ENCODE results near the gene DHX16. TPM values are rescaled to one million over a fixed set of nuclear protein-coding genes. Genes with fewer than 3 reads are reported as not detected.

Gene DHX16
- total and polyA plus RNA-seq, 10 donors, result 21.7 to 39.7 (median 35.2) TPM

DNA sequence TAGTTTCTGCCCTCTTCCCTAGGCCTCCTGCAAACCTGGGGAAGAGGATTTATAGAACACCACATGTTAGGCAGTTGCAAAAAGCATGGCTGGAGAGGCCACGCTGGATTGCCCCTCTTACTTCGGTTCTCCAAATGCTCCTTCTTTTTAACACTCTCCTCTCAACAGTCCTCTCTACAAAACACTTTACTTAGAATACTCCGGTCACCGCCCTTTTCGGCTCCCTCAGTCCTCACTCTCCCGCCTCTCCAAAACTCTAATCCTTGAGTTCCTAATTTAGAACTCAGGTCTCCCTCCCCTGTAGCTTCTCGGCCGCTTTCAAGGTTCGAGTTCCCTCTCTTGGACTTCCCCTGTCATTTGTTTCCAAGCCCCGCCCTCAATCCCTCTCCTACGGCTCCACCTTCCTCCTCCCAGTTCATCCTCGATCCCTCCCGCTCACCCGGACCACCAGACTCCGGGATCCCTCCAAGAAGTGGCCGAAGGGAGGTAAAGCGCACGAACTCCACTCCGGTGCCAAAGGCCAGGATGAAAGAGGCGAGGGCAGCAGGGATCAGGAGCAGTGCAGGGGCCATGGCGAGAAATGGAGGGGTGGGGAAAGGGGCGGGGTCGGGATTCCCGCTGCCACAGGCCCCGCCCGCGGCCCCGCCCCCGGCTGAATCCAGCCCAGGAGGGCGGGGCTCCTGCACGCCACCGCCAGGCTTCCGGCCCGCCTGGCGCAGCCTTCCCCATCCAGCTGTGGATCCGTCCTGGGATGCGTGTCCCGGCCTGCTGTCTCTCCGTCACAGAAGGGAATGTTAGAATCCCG is 17.8 kb upstream of the DHX16 start, which contains the start of gene NRM:
NRM (minus strand) TSS at position 582 of the 805 bp plus-strand sequence; CDS start at position 572, 10 bp downstream.
- H3K9me3 ChIP-seq, result no peaks in the 10 kb centered on the region
- H3K27ac ChIP-seq, result peak within 1 kb of the TSS; percentile 39 to 100 (median 98)
- H3K36me3 ChIP-seq, result peaks cover 0 to under 1% (median 0%) of the 10 kb centered on the region in 6 donors
- no peaks in the 10 kb centered on the region for H3K27me3 ChIP-seq (replicated peaks in 1 of 7)
- intact Hi-C loops (cut with DNase I; ENCODE audit: low total_unique reads), result no loop called here
- TF ChIP-seq, protein P1, sequence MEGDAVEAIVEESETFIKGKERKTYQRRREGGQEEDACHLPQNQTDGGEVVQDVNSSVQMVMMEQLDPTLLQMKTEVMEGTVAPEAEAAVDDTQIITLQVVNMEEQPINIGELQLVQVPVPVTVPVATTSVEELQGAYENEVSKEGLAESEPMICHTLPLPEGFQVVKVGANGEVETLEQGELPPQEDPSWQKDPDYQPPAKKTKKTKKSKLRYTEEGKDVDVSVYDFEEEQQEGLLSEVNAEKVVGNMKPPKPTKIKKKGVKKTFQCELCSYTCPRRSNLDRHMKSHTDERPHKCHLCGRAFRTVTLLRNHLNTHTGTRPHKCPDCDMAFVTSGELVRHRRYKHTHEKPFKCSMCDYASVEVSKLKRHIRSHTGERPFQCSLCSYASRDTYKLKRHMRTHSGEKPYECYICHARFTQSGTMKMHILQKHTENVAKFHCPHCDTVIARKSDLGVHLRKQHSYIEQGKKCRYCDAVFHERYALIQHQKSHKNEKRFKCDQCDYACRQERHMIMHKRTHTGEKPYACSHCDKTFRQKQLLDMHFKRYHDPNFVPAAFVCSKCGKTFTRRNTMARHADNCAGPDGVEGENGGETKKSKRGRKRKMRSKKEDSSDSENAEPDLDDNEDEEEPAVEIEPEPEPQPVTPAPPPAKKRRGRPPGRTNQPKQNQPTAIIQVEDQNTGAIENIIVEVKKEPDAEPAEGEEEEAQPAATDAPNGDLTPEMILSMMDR (IDR thresholded peaks at IDR 0.05 in 8 of 11, conservative IDR thresholded peaks at IDR 0.05 in 3 of 11), result peak in 4 of 11 experiments; percentile 11 to 53 (median 38)
- TF ChIP-seq POLR2AphosphoS5 (IDR thresholded peaks at IDR 0.05), result peak; percentile 80 to 88 (median 86)
- no peak for TF ChIP-seq POLR2A (IDR thresholded peaks at IDR 0.05)
- peaks cover 34 to 53% (median 44%) of the 10 kb centered on the region in 6 donors for H3K4me1 ChIP-seq
- peak within 1 kb of the TSS; percentile 40 to 98 (median 68) for H3K4me3 ChIP-seq
- DNase-seq, result peak; percentile 94
- WGBS, 5 donors, result 1 to 3% (median 1%) methylated on average over 27 to 40 of the region's 40 CpGs

DNA sequence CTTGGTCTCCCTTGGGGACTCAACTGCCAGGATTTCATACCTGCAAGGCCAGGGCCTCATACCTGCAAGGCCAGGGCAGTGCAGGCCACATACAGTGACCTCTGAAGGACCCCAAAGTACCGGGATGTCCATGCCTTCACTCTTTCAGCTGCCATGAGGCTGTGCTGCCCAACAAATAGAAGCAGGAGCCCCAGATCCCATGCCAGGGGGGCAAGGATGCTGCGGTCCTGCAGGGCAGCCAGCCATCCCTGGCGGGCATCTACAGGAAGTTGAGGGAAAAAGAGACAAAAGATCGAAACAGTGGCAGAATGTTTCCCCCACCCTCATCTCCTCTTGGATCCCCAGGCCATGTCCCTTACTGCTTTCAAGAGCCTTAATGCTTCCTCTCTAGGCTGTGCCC is 17.2 kb upstream of the DHX16 start:
- intact Hi-C loops (cut with DNase I; ENCODE audit: low total_unique reads), result no loop called here
- no peaks in the 10 kb centered on the region for H3K9me3 ChIP-seq
- peak overlapping the region; percentile 0 to 100 (median 98) for H3K27ac ChIP-seq
- no peaks in the 10 kb centered on the region for H3K27me3 ChIP-seq (replicated peaks in 1 of 7)
- WGBS, 5 donors, result 18 to 38% (median 30%) methylated on average over 4 of the region's 4 CpGs
- peak; percentile 76 for DNase-seq
- peak overlapping the region in 7 of 8 donors; percentile 58 to 98 (median 69) for H3K4me3 ChIP-seq
- H3K4me1 ChIP-seq, result peaks cover 34 to 59% (median 47%) of the 10 kb centered on the region in 6 donors
- H3K36me3 ChIP-seq, result peaks cover 0 to 6% (median 0%) of the 10 kb centered on the region in 6 donors
- no peak for TF ChIP-seq POLR2A (IDR thresholded peaks at IDR 0.05)
- TF ChIP-seq, protein P1 (IDR thresholded peaks at IDR 0.05 in 8 of 11, conservative IDR thresholded peaks at IDR 0.05 in 3 of 11), result no peak
- no peak for TF ChIP-seq POLR2AphosphoS5 (IDR thresholded peaks at IDR 0.05)

DNA sequence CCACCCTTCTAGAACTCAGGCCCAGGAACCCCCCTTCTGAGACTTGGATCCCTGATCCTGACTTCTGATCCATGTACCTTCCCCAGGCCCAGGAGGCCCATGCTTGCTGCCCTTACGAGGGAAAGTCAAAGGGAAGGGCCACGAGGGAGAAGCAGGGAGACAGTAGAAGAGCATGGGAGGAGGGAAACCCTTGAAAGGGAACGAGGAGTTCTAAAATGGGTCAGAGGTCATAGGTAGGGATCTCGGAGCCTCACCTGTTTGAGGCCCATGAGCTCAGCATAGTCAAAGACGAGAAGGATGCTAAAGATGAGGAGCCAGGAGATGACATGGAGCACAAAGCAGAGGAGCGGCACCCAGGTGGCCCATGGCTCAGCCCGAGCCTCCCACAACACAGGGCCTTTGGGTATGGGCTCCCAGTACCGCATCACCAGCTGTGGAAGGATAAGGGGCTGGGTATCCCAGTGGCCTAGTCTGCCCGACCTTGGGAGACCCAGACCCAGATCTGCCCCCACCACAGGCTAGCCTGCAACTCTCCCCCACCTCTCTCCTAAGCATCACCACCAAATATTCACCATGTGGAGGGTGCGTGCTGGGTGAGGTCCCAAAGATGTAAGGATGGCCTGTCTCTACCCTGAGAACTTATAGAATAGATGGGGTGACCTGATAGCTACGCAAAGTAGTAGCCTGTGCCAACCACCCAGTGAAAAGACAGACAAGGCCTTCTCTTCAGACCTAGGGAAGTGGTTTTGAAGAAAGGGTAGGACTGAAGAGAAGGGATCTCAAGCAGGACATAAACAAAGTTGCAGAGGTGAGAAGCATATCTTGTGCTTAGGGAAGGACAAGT is 16.4 kb upstream of the DHX16 start:
- Histone ChIP-seq H3K9me3 (no peaks in the 10 kb centered on the region), H3K36me3 (peaks cover 0 to 7% (median 0%) of the 10 kb centered on the region in 6 donors), H3K4me1 (peaks cover 34 to 62% (median 48%) of the 10 kb centered on the region in 6 donors), H3K27me3 (replicated peaks in 1 of 7) (no peaks in the 10 kb centered on the region), H3K4me3 (peak overlapping the region in 4 of 8 donors; percentile 72 to 98 (median 95)), H3K27ac (peak overlapping the region; percentile 93 to 100 (median 98))
- WGBS, 5 donors, result 80 to 86% (median 83%) methylated on average over 10 to 11 of the region's 11 CpGs
- peak; percentile 77 for DNase-seq
- intact Hi-C loops (cut with DNase I; ENCODE audit: low total_unique reads), result no loop called here
- TF ChIP-seq, protein P1 (IDR thresholded peaks at IDR 0.05 in 8 of 11, conservative IDR thresholded peaks at IDR 0.05 in 3 of 11), result no peak
- TF ChIP-seq POLR2AphosphoS5 (IDR thresholded peaks at IDR 0.05) (no peak), POLR2A (IDR thresholded peaks at IDR 0.05) (no peak)

Measured in spleen (tissue), 11 donors.